ENCODE results near the gene FAM13A. TPM values are rescaled to one million over a fixed set of nuclear protein-coding genes. Genes with fewer than 3 reads are reported as not detected.

Gene FAM13A
- total and polyA plus RNA-seq, 2 of the 8 experiments (the other 6 are each of a cell fraction or from before 2014, with no cell fraction given), result 7.1 to 16.5 TPM

DNA sequence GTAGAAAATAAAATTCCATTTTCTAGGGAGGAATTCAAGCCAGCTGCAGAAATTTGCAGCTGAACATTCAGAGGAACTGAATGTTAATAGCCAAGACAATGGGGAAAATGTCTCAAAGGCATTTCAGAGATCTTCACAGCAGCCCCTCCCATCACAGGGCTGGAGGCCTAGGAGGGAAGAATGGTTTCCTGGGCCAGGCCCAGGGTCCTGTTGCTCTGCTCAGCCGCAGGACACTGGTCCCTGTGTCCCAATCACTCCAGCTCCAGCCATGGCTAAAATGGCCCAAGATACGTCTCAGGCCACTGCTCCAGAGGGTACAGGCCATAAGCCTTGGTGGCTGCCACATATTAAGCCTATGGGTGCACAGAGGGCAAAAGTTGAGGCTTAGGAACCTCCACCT is 20.4 kb downstream of the FAM13A start (continued):
- no peak for TF ChIP-seq CHD2 (IDR thresholded peaks at IDR 0.05; ENCODE audit: low read length)
- no peak for TF ChIP-seq SIRT6 (IDR thresholded peaks at IDR 0.05; ENCODE audit: low read length)

All from H1 (cell line).